Left kidney (tissue), 2 donors: ENCODE results near the gene TSEN2. TPM values are rescaled to one million over a fixed set of nuclear protein-coding genes. Genes with fewer than 3 reads are reported as not detected.
"Not testable (repeated sequence)": the region's sequence is repeated elsewhere in the genome, so short reads cannot be mapped to it uniquely, and the experiment has no call there.

ENCODE experiments used
- DNase-seq: peaks from one replicate; pipeline ENCODE4 v3.0.0-alpha.2; 2013
- polyA plus RNA-seq: library from polyadenylated mRNA; unstranded; fragments of 120-200 nt; gene quantifications from one replicate; pipeline ENCODE4 v1.2.1, GENCODE V29; 2013; ENCODE audit not compliant: insufficient read length

TSEN2 gene
- polyA plus RNA-seq, 1 donor, result 34.9 TPM

DNA sequence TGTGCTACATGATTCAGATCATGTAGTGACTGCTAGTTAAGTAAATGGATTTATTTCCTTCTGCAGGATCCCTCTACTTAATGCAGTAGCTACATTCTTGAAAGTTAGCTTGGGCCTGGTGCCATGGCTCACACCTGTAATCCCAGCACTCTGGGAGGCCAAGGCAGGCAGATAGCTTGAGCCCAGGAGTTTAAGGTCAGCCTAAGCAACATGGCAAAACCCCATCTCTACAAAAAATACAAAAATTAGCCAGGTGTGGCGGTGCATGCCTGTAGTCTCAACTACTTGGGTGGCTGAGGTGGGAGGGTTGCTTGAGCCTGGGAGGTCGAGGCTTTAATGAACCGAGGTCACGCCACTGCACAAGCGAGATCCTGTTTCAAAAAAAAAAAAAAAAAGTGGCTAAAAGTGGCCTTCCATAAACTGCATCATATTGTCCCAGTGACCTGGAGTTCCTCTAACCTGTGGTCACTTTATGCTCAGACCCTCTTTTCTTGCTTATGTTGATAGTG lies 22.0 kb downstream of the TSEN2 start:
- DNase-seq, result no peak

DNA sequence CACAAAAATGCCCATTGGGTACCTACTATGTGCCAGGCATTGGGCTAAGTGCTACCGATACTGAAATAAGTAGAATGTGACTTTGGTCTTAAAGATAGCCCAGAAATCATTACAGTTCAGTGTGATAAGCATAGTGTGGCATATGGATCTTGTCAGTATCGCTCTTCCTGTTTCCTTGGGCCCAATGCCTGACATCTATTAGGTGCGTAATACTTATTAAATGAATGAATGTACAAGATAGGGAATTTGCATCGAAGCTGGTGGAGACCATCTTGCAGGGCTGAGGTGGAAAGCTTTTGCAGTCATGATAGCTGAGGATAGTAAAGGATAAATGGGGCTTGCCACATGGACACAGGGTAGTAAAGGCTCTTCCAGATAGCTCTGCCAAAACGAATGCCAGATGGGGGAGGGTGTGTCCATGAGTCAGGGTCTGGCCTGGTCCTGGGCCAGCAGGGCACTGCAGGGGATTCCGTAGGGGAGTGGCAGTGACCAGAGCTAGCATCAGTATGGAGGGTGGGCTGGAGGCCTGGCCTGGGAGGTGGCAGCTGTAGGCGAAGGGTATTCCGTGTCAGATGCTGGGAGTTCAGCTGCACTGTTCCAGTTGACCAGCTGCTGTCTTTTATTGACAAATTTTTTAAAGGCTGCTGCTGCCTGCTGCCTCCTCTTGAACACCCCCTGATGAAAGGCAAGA lies 23.5 kb downstream of the TSEN2 start:
- DNase-seq, result no peak

DNA sequence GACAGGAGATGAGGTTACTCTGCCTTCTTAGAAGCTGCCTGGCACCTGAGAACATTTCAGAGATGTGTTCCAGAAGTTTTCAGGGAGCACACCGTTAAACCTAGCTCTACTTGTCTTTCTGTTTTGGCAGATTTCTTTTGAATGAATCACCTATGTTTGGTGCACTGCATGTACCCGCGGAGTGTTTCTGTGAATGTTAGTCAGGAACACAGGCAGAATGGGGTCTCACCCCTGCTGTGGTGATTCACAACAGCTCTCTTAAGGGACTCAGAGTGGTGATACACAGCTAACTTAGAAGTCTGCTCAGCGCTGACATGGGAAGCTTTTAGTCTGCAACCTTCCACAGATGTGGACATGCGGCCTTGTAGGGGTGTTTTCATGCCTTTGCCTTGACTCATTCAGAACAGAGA lies 24.0 kb downstream of the TSEN2 start:
- DNase-seq, result no peak

DNA sequence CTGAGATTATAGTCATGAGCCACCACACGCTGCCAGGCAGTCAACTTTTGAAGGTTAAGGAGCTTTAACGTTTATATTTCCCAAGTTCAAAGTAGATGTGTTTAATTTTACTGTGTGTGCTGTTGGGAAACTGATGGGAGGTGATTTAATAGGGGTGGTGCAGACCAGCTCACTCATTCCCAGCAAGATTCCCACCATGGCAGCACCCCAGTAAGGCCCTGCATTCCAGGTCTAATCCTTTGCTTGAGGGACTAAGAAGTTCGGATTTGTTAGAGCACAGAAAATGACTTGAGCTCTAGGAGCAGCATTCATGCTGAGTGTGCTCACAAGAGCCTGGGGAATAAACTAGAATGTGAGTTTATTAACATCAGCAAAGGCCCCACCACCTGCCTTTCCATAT lies 25.2 kb downstream of the TSEN2 start:
- DNase-seq, result no peak

DNA sequence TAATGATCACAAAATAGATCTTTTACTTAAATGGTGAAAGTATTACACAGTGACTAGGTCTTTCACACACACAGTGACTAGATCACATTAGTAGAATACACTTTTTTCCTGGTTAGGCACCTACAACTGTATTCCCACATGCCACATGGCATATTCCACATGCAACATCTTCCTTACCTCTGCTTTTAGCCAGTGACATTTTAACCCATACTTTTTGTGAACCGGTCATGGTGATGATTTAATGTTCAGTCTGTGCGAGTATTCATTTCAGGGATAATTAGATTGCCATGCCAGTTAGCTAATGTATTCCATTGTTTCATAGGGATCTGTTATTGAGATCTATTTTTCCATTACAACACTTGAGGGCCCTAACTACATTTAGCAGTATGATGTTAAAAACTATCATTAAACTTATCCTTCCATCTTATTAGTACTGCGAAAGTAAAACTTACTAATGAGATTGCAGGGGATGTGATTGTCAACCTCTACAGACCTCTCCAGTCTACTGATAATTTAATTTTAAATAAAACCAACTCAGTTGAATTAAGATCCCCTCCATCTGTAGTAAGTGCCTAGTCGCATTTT lies 28.3 kb downstream of the TSEN2 start:
- no peak for DNase-seq

DNA sequence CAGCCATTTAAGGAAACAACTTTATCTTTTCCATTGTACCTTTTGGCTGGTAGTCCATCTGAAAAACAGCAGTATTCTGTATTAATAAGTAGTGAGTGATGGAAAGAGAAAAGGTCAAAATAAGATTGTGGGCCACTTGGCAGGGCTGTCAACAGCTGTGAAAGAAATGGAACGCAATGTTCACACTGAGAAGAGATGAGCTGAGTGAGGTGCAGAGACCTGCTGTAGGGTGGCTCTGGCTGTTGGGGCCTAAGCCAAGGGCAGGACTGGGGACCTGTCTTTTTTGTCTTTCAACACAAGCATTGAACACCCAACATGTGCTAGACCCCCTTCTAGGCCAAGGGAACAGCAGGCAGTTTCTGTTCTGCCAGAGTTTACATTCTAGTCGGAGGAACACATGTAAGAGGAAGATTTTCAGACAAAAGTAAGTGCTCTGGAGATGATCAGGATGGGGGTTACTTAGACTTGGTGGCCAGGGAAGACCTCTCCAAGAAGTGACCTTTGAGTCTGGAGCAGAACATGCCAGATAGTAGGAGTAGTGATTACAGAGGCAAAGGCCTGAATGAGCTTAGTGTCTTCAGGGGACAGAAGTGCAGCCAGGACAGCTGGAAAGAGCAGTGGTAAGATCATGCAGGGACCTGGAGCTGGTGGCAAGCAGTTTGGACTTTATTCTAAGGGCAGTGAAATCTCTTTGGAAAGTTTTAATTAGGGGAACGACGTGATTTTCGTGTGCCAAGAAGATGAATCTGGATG lies 29.6 kb downstream of the TSEN2 start:
- no peak for DNase-seq

DNA sequence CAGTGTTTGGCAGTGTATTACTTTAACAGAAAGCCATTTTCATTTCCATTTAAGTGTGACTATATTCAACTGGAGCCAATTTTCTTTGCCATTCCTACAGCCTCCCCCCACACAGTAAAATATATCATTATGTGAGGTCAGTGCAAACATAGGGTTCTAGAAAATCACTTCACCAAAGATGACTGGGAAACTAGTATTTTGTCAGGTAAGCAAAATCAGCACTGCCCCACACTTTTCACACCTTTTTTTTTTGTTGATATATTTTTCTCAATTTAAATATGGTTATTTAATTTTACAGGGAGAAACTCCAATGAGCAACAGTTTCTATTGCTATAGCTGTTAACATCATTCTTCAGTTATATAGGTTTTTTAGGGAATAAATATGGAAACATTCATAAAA lies 31.4 kb downstream of the TSEN2 start:
- no peak for DNase-seq

DNA sequence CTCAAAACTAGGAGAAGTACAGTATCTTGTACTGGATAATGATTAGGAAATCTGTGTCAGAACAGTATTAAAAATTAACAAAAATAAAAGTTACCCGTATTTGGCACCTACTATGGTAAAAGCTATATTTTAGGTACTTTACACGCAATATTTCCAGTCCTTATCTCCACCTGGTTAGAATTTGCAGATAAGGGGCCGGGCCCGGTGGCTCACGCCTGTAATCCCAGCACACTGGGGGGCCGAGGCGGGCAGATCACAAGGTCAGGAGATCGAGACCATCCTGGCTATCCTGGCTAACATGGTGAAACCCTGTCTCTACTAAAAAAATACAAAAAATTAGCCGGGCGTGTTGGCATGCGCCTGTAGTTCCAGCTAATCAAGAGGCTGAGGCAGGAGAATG lies 32.6 kb downstream of the TSEN2 start:
- DNase-seq, result no peak

DNA sequence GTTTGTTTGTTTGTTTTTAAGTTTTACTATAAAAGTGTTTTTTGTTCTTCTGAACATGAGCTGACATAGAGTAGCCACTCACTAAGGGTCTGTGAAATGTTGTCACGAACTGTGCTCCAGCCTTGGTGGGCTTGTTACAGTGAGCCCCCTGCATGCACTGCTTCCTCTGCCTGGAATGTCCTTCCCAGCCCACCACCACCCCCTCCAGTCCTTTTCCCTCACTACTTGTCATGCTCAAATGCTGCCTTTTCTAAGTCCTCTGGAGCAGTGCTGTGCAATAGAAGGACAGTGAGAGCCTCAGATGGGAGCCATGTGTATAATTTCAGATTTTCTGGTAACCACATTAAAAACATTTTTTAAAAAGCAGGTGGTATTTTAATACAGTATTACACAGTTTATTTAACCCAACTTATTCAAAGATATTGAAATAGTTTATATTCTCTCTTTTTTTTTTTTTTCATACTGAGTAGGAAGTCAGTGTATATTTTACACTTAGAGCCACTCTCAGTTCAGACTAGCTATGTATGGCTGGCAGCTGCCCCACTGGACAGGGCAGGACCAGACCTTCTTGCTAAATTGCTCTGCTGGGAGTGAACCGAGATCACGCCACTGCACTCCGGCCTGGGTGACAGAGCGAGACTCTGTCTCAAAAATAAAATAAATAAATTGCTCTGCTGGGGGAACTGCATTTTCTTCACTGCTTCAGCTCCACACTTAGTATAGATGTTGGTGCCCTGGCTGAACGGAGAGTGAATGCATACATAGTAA lies 34.2 kb downstream of the TSEN2 start:
- DNase-seq, result no peak

DNA sequence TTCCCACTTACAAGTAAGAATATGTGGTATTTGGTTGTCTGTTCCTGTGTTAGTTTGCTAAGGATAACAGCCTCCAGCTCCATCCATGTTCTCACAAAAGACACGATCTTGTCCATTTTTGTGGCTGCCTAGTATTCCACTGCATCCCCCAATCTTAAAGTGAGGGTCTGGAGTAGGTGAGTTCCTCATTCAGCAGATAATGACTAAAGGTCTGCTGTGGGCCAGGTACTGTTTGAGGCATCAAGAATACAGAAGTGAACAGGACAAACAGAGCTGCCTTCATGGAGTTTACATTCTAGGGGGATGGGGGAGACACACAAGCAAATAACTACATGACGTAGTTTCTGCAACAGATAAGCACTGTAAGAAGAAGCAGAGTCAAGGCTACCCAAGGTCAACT lies 36.7 kb downstream of the TSEN2 start:
- no peak for DNase-seq

DNA sequence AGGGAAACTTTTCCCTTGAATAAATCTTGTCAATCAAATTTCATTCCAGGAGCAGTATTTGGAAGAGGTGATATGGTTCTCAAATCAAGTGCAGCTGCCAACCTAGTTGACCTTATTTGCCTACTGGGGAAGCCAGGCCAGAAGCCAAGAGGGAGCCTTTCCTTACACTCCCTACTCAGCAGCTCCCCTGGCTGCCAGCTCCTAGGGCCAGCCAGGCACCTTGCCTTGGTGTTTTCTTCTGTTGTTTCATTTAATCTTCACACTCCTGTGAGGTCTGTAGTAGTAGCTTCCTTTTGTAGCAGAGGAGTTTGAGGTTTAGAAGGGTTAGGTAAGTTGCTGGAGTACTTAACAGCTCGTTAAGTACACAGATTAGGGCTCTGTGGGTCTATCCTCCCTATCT lies 38.4 kb downstream of the TSEN2 start:
- DNase-seq, result no peak

DNA sequence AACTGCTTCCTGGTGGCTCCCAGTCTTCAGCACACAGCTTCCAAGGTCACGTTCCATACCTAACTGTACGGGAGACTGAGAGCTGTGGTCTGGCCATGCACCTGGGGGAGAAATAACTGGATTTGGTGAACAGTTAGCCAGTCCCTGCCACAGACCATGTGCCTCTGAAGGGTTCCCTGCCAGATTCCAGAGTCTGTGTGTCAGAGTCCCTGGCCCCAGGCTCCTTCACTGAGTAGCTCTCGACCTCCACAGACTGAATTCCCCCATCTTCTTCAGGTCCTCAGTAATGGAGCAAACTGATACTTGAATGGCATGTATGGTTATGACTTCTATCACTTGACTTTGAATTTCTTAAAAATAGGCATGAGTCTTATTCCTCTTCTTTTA lies 43.5 kb downstream of the TSEN2 start:
- no peak for DNase-seq

DNA sequence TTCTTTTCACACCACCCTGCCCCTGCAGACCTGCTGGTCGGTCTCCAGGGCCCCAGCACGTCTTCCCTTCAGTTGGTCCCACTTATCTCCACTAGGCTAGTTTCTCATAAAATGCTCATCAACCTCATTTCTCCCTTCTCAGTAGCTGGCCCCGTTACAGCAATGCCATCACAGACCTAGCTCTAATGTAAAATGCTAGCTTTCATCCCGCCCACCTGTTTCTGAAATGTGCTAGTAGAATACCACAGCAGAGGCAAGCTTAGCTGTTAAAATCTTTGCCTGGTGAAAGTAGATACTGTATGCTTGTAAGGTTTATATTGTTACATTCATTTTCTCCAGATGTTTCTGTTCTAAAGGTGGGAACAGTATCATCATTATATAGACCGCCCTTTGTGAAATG lies 47.9 kb downstream of the TSEN2 start:
- no peak for DNase-seq

DNA sequence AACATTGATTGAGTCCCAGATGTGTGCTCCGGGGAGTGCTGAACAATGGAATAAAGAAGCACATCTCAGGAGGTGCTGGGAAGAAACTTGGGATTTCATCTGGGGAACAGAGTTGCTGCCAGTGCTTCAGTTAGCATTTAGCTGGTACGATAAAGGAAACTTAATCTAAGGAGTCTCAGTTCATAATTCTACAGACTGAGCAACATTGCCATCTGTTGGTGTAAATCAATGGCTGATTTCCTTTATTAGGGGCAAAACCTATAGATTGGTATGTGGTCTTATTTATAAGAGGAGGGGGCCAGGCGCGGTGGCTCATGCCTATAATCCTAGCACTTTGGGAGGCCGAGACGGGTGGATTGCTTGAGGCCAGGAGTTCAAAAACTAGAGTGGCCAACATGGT lies 52.1 kb downstream of the TSEN2 start:
- DNase-seq, result no peak

DNA sequence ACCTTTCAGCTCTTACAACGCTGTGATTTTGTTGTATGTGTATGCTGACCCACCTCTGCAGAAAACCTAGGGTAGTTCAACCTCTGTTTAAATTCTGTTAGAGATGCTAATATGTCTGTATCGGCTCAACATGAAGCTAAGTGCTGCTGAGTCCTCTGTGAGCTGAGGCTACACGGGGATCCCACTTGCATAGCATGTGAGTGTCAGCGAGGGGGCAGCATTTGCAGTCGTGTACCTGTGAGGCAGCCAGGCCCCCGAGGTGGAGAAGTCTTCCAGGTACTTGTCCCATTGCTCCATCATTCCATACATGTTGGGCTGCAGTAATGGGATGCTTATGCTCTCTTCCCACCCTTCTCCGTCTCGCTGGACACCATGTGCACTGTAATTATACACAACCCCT lies 57.3 kb downstream of the TSEN2 start:
- no peak for DNase-seq

DNA sequence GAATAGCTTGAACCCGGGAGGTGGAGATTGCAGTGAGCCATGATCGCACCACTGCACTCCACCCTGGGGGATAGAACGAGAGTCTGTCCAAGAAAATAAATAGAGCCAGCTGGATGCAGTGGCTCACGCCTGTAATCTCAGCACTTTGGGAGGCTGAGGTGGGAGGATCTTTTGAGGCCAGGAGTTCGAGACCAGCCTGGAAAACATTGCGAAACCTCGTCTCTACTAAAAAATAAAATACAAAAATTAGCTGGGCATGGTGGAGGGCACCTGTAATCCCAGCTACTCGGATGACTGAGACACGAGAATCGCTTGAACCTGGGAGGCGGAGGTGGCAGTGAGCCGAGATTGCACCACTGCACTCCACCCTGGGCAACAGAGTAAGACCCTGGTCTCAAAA lies 59.2 kb downstream of the TSEN2 start:
- not testable (repeated sequence) for DNase-seq

DNA sequence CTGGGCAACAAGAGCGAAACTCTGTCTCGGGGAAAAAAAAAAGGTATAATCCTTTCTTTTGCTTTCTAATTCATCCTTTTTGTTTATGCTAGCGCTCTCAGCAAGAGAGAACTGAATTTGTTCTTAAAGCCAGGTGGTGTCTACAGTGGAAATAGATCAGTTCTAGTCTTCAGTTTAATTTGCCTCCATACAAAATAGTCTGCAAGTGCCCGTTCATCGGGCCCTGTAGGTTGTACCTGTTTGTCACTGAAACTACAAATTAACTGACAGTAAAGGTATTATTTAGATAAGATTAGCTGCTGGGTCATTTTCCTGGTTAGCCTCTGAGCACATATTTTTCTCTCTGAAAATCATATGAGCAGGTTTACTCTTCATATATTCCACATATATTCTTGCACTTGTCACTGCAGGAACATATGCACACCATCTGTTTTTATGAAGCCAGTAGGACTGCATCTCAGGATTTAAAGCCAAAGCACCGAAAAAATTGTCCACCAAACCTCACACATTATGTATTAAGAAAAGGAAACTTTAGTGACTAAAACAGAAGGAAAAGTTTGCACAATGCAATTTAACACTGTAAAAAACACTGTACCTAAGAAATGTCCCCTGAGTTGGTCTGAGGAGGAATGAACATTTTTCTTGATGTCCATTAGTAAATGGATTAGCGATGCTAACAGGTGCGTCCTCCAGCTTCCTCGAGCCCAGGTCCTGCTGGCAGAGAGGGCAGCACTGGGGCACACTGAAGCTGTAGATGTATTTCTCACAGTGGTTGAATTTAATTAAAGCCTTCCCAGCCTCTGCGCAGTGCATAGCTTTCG lies 60.6 kb downstream of the TSEN2 start:
- no peak for DNase-seq

DNA sequence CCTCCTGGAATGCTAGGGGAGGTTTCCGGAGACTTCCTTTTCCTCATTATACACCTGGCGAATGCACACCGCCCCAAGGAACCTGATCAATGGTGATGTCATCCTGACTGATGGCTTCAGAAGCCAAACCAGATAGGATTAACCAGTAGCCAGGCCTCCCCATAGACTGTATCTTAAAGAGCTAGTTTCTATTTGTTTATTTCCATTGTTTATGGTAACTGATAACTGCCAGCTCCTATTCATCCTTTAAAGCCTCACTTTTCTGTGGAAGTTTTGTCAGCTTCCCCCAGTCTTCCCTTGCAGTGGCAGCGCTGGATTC lies 61.2 kb downstream of the TSEN2 start, which contains the start of gene MKRN2OS:
MKRN2OS (minus strand) TSS at position 27 of the 319 bp plus-strand sequence. CDS start 35 bp downstream, outside the sequence.
- peak; percentile 60 for DNase-seq

DNA sequence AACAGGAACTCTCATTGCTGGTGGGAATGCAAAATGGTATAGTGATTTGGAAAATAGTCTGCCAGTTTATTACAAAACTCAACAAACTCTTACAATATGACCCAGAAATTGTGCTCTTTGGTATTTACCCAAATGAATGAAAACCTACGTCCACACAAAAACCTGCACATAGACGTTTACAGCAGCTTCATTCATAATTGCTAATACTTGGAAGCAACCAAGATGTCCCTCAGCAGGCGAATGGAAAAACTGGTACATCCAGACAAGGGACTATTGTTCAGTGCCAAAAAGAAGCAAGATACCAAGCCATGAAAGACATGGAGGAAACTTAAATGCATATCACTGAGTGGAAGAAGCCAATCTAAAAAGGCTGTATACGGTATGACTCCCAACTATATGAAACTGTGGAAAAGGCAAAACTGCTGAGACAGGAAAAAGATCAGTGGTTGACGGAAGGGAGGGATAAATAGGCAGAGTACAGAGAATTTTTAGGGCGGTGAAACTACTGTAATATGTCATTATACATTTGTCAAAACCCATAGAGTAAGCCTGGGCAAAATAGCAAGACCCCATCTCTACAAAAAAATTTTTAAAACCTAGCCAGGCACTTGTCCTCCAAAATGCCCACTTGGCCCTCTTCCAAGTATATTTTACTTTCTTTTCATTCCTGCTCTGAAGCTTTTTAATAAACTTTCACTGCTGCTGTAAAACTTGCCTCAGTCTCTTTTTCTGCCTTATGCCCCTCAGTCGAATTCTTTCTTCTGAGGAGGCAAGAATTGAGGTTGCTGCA lies 65.9 kb downstream of the TSEN2 start:
- DNase-seq, result no peak

DNA sequence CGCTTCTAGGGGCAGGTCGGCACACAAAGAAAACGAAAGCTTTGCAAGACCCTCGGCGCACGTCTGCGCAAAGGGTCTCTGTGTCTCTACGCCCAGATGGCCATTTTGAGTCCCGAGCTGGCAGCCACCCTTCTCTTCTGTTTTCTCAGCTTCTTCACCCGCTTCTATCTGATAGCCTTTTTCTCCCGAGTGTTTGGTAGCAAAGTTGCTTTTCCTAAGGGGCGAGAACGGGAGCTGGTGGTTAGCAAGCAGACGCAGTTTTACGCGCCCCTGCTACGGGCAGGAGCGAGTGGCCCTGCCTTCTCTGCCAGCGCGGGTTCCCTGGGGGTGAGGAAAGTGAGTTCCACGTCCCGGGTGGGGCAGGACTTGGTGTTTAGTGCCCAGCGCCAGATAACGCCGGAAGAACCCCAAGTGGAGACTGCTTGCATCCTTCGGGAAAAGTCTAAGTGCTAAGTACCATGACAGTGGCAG lies 69.7 kb downstream of the TSEN2 start:
- peak; percentile 35 for DNase-seq

DNA sequence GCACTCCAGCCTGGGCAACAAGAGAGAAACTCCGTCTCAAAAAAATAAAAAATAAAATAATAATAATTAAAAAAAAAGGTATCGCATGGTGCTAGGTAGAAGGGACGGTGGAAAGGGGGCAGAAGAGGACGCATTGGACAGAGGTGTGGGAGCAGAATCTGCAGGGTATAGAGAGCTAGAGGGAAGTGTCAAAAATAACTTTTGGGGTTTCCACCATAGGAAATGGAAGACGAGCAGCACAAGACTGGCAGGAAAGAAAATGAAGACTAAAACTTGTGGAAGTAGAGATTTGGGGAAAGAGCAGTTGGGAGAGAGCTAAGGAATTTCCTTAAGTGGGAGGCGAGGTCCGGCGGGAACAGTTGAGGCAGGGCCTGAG lies 72.0 kb downstream of the TSEN2 start:
- DNase-seq, result no peak
